ENCODE data around the gene NECAB2. TPM values are rescaled to one million over a fixed set of nuclear protein-coding genes. Genes with fewer than 3 reads are reported as not detected.

The NECAB2 gene
- polyA plus RNA-seq, 1 donor (not counting 4 experiments of a cell fraction or from before 2014, with no cell fraction given) = not detected

DNA sequence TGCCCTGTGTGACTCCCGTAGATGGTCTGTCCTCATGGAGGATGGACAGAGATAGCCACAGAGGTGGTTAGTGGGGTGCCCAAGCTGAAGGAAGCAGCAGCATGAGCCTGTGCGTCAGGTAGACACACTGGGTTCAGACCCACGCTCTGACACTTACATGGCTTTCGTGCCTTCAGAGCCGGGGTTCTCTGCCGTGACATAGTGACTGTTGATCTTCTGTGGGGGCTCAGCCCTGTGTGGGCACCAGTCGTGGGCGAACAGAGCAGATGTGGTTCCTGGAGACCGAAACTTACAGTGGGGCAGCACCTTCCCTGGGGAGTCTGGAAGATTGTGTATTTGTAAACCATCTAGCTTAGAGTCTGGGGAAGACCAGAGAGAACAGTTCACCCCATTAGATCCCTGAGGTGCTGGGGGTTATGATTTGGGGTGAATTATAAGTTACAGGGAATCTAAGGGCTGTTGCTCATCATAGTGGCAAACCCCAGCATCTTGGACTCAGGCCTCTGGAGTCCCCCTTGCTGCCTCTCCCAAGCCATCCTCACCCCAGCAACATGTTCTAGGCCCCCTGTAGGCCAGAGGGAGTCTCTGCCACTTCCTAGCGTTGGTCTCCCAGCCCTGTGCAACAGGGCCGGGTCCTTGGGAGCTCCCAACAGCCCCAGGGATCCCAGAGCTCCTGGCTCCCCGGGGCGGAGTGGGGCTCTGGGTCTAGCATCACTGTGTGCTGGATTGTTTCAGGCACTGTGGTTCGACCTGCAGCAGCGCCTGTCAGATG, 28.6 kb downstream of the NECAB2 start:
- no peaks in the 10 kb centered on the region for H3K9me3 ChIP-seq (ENCODE audit: control insufficient read depth, low read depth, low read length)
- H2AFZ ChIP-seq (ENCODE audit: control insufficient read depth, low read length) = no peak overlapping the region
- FAIRE-seq (no peak), DNase-seq (ENCODE audit: low read depth, low spot score) (no peak)
- peaks cover 8% of the 10 kb centered on the region for H3K27me3 ChIP-seq (ENCODE audit: control insufficient read depth, extremely low read depth, insufficient read depth, low read length)
- H3K4me2 ChIP-seq (ENCODE audit: control insufficient read depth, extremely low read depth, insufficient read depth, low read depth, low read length) = no peak overlapping the region
- H3K9me1 ChIP-seq (ENCODE audit: control insufficient read depth, extremely low read depth, insufficient read depth, low read length) = no peaks in the 10 kb centered on the region
- H3K79me2 ChIP-seq (ENCODE audit: control insufficient read depth, insufficient read depth, low read length) = no peaks in the 10 kb centered on the region
- H3K36me3 ChIP-seq (ENCODE audit: control insufficient read depth in 2 of 2, extremely low read depth in 1 of 2, insufficient read depth in 2 of 2, low read length in 2 of 2) = no peaks in the 10 kb centered on the region
- no peak for TF ChIP-seq EZH2 (IDR thresholded peaks at IDR 0.05; ENCODE audit: low read length)
- TF ChIP-seq, protein P1, sequence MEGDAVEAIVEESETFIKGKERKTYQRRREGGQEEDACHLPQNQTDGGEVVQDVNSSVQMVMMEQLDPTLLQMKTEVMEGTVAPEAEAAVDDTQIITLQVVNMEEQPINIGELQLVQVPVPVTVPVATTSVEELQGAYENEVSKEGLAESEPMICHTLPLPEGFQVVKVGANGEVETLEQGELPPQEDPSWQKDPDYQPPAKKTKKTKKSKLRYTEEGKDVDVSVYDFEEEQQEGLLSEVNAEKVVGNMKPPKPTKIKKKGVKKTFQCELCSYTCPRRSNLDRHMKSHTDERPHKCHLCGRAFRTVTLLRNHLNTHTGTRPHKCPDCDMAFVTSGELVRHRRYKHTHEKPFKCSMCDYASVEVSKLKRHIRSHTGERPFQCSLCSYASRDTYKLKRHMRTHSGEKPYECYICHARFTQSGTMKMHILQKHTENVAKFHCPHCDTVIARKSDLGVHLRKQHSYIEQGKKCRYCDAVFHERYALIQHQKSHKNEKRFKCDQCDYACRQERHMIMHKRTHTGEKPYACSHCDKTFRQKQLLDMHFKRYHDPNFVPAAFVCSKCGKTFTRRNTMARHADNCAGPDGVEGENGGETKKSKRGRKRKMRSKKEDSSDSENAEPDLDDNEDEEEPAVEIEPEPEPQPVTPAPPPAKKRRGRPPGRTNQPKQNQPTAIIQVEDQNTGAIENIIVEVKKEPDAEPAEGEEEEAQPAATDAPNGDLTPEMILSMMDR (optimal IDR thresholded peaks at IDR 0.05 in 1 of 3, IDR thresholded peaks at IDR 0.05 in 1 of 3, conservative IDR thresholded peaks at IDR 0.05 in 1 of 3; ENCODE audit: extremely low read depth in 1 of 3, insufficient read depth in 2 of 3, low read length in 3 of 3) = no peak
- no peak overlapping the region for H3K4me3 ChIP-seq (ENCODE audit: control insufficient read depth in 2 of 3, extremely low read depth in 1 of 3, insufficient read depth in 2 of 3, low read depth in 1 of 3, low read length in 3 of 3)
- no peaks in the 10 kb centered on the region for H4K20me1 ChIP-seq (ENCODE audit: control insufficient read depth, extremely low read depth, insufficient read depth, low read length)
- H3K9ac ChIP-seq (ENCODE audit: control insufficient read depth, extremely low read depth, insufficient read depth, low read length) = no peak overlapping the region
- peaks cover 13% of the 10 kb centered on the region for H3K4me1 ChIP-seq (ENCODE audit: control insufficient read depth, extremely low read depth, insufficient read depth, low read length)
- H3K27ac ChIP-seq (ENCODE audit: control insufficient read depth, insufficient read depth, low read length) = no peak overlapping the region
- dilution Hi-C loops (cut with MboI; ENCODE audit: extremely low pct_ligation_motif_present, low sequenced_read_pairs) = no loop called here

DNA sequence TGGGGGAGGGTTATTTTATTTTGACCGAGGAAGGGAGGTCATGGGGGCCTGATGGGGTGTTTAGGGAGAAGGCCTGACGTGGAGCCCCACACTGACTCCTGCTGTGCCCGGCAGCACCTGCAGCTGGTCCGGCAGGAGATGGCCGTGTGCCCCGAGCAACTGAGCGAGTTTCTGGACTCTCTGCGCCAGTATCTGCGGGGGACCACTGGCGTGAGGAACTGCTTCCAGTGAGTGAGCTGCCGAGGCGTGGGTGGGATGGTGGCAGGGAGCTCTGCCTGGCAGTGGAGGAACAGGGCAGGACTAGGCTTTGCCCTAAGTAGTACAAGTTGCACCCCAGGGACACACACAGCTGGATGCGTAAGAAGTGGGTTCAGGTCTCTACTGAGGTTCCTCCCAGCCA, 30.0 kb downstream of the NECAB2 start:
- H3K4me1 ChIP-seq (ENCODE audit: control insufficient read depth, extremely low read depth, insufficient read depth, low read length) = peaks cover 13% of the 10 kb centered on the region
- no peaks in the 10 kb centered on the region for H3K9me1 ChIP-seq (ENCODE audit: control insufficient read depth, extremely low read depth, insufficient read depth, low read length)
- H3K27ac ChIP-seq (ENCODE audit: control insufficient read depth, insufficient read depth, low read length) = no peak overlapping the region
- dilution Hi-C loops (cut with MboI; ENCODE audit: extremely low pct_ligation_motif_present, low sequenced_read_pairs) = no loop called here
- no peaks in the 10 kb centered on the region for H3K79me2 ChIP-seq (ENCODE audit: control insufficient read depth, insufficient read depth, low read length)
- peaks cover 13% of the 10 kb centered on the region for H3K27me3 ChIP-seq (ENCODE audit: control insufficient read depth, extremely low read depth, insufficient read depth, low read length)
- H3K36me3 ChIP-seq (ENCODE audit: control insufficient read depth in 2 of 2, extremely low read depth in 1 of 2, insufficient read depth in 2 of 2, low read length in 2 of 2) = no peaks in the 10 kb centered on the region
- FAIRE-seq = no peak
- TF ChIP-seq, protein P1 (optimal IDR thresholded peaks at IDR 0.05 in 1 of 3, IDR thresholded peaks at IDR 0.05 in 1 of 3, conservative IDR thresholded peaks at IDR 0.05 in 1 of 3; ENCODE audit: extremely low read depth in 1 of 3, insufficient read depth in 2 of 3, low read length in 3 of 3) = no peak
- no peak for TF ChIP-seq EZH2 (IDR thresholded peaks at IDR 0.05; ENCODE audit: low read length)
- no peaks in the 10 kb centered on the region for H3K9me3 ChIP-seq (ENCODE audit: control insufficient read depth, low read depth, low read length)
- no peaks in the 10 kb centered on the region for H4K20me1 ChIP-seq (ENCODE audit: control insufficient read depth, extremely low read depth, insufficient read depth, low read length)
- no peak overlapping the region for H3K9ac ChIP-seq (ENCODE audit: control insufficient read depth, extremely low read depth, insufficient read depth, low read length)
- H3K4me3 ChIP-seq (ENCODE audit: control insufficient read depth in 2 of 3, extremely low read depth in 1 of 3, insufficient read depth in 2 of 3, low read depth in 1 of 3, low read length in 3 of 3) = no peak overlapping the region
- no peak overlapping the region for H3K4me2 ChIP-seq (ENCODE audit: control insufficient read depth, extremely low read depth, insufficient read depth, low read depth, low read length)
- DNase-seq (ENCODE audit: low read depth, low spot score) = no peak
- no peak overlapping the region for H2AFZ ChIP-seq (ENCODE audit: control insufficient read depth, low read length)

All from keratinocyte (primary cell).